Body of pancreas (tissue), 4 donors: ENCODE data around the gene CRK.

Experiments
- CTCF ChIP-seq, 7 experiments: fragments of 450-650 bp in 4 of 7; fragments of 200-600 bp in 3 of 7; sonication (generic) in 3 of 7; IDR thresholded peaks; one replicate each; pipeline ENCODE4 v1.5.1; 2016 to 2019; ENCODE audit warnings: antibody characterized with exemption in 7 of 7
- POLR2A ChIP-seq, 3 donors: fragments of 450-650 bp; IDR thresholded peaks; one replicate each; pipeline ENCODE4 v1.6.1; 2016; ENCODE audit warnings: antibody characterized with exemption in 3 of 3, mild to moderate bottlenecking in 2 of 3

- TF ChIP-seq CTCF (IDR thresholded peaks at IDR 0.05) (no peak), POLR2A (IDR thresholded peaks at IDR 0.05) (no peak)
Observed at GRCh38 chr17:1422885-1423284, 33.1 kb downstream of the CRK start.
